Suppressor macrophage treated with lipopolysaccharide for 1 hour (primary cell): ENCODE results near the gene UMAD1.
"Not testable (repeated sequence)": the region's sequence is repeated elsewhere in the genome, so short reads cannot be mapped to it uniquely, and the experiment has no call there.

Experiments
- DNase-seq, 3 donors: peaks; one replicate each; pipeline ENCODE4 v3.0.0-alpha.2; 2020 to 2022

UMAD1 gene

DNA sequence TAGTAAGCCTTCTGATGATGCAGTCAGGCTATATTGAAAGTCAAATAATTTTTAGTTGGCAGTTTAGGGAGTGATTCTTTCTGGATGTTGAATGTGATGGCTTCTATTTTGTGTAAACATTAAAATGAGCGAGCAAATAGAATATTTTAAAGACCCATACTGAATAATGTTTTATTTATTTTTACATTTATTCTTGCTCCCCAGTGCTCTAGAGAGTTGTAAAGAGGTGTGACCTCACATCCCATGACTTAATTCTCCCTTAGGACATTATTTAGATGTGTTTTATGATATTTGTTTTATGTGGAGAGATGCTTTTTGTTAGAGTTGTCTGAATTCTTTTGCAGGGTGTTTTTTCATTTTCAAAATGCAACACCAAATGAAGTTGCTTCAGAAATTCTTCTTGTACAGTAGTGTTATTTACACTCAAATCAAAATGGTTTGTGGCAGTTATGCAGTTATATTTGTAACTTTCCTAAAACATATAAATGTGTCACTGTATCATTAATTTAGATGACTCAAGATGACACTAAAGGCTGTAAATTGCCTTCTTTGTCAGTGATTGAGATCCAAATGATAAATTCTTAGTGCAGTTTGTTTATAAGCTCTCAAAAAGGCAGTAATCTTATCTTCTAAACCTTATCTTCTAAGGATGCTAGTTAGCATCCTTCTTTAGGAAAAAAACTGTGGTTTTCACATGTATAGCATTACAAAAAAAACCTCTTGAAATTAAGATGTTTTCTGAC is 12.4 kb downstream of the UMAD1 start:
- no peak for DNase-seq

DNA sequence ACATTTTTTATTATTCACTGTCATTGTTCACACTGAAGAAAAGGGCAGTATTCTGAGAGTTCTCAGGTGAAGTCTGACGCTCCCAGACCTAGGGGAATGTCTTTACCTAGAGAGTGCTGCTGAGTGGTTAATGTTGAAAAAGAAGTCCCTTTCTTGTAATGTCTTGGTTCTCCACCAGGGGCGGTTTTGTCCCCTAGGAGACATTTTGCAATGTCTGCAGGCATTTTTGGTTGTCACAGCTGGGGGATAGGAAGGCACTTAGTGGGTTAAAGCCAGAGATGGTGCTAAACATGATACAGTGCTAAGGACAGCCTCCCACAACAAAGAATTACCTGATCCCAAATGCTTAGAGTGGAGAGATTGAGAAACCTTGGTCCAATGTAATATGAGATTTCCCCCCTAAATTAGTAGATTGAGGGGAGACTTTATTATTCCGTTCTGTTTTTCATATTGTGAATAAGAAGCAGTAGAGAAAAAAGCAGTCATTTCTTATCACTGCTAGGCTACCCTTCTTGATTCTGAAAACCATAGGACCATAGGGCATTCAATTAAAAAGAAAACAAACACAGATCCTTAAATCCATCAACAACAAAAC is 13.1 kb downstream of the UMAD1 start:
- DNase-seq, result peak in 2 of 3 donors; percentile 27 to 29

DNA sequence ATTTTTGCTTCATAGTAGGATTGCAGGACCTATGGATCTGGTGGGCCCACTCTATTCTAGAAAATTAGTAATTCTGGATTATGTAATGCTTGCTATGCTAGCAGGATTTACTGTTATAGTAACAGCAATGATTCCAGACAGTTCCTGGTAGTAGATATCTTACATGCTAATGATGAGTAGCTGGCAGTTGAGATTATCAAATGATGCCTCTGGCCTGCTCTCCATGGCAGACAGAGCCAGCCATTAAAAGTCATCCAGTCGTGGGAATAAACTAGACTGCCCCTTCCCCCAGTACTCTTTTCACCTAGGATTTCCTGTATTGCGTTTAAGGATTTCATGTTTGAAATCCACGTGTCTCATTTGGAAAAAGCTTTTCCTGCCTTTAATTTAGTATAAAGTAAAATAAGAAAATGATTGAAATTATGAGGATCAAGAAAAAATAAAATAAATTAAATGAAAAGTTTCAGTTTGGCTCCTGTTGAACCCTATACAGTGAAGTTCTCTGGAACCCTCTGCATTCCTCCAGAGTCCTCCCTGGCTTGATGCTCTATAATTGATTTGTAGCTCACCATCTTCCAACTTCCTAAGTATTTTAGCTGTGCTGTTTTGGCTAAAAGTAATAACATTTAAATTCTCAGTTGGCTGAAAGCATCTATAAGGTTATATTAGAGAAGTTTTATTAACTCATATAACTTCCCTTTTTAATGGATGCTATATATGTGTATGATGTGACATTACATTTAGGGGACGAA is 14.6 kb downstream of the UMAD1 start:
- DNase-seq, result no peak

DNA sequence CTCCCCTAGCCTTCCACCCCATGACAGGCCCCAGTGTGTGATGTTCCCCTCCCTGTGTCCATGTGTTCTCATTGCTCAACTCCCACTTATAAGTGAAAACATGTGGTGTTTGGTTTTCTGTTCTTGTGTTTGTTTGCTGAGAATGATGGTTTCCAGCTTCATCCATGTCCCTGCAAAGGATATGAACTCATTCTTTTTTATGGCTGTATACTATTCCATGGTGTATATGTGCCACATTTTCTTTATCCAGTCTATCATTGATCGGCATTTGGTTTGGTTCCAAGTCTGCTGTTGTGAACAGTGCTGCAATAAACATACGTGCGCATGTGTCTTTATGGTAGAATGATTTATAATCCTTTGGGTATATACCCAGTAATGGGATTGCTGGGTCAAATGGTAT is 15.9 kb downstream of the UMAD1 start:
- DNase-seq, result not testable (repeated sequence)

DNA sequence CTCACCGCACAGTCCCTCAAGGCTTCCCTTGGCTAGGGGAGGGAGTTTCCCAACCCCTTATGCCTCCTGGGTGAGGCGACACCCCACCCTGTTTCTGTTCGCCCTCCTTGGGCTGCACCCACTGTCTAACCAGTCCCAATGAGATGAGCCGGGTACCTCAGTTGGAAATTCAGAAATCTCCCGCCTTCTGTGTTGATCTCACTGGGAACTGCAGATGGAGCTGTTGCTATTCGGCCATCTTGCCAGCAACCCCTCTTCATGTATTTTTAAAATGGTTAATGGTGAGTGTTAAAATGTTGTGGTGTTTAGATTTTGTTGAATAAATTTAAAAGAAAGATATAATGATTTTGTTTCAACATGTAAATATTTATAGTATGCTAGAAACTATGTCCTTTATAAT is 22.0 kb downstream of the UMAD1 start:
- DNase-seq, result no peak

DNA sequence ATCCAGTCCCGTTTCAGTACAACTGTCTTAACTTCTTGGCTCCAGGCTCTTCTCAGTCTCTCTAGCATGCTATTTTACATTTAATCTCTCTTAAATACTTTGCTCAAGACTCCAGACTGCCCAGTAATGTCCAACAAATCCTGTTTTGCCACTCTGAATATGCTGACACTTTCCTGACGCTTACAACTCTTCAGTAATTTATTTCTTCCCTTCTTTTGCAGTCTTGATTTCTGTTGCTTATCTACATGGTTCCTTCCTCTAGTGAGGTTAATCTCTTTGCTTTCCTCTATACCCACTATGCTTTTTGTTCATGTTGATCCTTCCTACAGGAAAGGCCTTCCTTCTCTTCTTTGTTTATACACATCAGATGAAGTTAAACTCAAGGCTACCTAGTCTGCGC is 23.7 kb downstream of the UMAD1 start:
- no peak for DNase-seq

DNA sequence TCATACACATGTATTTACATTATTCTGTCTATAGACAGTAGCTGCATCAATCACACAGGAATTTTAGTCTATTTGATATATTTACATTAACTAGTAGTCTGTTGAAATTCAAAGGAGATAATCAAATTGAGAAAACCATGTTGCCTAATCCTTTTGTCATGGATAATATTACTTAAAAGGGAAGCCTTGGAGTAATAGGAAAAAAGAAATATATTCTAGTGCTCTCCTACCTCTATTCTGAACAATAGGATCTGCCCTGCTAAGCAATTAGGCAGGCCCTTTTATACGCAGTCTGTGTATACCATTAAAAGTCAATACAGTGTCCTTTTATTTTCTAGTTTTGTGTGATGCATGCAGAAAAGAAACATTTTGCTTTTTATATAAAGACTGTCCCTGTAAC is 24.5 kb downstream of the UMAD1 start:
- DNase-seq, result no peak

DNA sequence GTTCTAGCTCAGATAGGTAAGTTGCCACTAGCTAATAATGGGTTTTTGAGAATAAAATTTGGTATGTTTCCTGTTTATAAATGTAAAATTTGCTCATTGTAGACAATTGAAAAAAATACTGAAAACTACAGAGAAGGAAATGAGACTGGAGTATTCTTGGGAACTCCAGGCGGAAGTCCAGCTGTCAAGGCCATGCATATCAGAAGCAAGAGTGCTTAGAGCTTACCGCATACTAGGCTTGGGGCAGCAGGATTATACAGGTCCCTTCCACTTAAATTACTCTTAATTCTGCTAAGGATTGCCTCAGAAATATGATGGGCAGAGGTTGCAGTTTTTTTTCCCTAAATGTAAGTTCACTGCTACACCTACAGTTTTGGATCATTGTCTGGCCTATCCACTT is 26.6 kb downstream of the UMAD1 start:
- DNase-seq, result no peak

DNA sequence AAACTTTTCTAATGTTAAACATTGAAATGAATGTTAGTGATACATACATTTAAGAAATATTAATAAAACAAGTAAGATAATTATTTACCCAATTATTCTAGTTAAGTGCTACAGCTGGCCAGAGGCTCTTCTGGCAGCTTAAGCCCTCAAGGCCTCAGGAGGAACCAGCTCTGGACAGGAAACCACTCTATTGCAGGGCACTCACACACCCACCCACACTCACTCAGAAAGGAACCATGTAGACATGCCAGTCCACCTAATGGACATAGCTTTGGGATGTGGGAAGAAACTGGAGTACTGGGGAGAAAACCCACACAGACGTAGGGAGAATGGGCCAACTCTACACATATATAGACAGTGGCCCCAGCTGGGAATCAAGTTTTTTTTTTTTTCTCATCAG is 28.2 kb downstream of the UMAD1 start:
- DNase-seq, result peak; percentile 45 to 71 (median 68)

DNA sequence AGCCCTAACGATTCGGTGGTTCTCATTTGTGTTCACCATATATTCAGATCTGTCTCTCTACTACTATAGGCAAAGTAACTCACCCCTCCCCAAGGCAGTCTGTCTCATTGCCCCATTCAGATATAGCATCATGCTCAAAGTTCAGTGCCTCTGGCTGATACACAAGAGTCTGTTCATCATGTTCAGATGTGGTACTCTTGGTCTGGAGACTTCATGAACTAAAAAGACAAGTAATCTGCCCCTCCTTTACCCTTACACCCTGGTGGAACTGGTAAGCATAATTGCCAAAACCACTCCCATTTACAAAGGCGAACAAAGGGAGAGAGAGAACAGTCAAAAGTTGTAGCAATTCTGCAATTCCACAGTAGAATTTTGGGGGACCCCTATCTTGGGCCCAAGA is 29.9 kb downstream of the UMAD1 start:
- DNase-seq, result no peak

DNA sequence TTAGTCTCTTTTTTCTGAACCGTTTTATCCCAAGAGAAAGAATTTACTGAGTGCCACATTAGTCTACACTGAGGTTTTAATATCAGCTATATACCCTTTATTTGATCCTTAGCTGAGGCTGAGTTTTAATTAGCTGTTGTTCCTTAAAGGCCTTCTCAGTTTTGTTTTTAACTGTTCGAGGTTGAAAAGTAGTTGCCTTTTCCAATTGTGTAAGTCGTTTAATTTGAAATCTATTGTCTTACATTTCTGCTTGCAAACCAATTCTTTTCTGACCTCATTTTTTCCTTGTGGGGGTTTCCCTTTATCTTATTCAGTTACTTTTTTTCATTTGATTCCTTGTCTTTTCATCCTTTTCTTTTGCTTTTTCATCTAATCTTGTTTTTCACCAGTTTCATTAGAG is 30.8 kb downstream of the UMAD1 start:
- DNase-seq, result peak; percentile 17 to 48 (median 32)

DNA sequence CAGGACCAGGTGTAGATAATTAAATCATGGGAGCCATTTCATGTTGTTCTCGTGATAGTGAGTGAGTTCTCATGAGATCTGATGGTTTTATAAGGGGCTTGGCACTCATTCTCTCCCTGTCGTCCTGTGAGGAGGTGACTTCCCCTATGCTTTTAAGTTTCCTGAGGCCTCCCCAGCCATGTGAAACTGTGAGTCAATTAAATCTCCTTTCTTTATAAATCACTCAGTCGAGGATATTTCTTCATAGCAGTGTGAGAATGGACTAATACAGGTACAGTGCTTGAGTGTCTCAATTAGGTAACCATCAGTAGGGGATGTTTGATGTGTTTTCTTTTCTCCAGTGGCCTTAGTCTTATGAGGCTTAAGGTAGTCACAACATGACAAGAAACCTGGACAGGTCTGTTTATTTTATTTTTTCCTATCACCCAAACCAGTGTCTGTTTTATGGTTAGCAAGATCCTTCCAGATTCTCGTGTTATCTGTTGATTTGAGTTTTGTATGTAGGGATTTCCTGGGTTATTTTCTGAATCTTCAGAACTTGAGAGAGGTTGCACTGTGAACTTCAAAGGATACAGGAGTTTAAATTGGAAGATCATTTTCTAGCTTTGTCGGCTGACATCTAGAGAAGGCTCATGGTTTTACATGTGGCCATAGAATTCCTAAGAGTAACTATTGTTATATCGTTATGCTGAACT is 32.1 kb downstream of the UMAD1 start:
- peak in 1 of 3 donors; percentile 9 for DNase-seq

DNA sequence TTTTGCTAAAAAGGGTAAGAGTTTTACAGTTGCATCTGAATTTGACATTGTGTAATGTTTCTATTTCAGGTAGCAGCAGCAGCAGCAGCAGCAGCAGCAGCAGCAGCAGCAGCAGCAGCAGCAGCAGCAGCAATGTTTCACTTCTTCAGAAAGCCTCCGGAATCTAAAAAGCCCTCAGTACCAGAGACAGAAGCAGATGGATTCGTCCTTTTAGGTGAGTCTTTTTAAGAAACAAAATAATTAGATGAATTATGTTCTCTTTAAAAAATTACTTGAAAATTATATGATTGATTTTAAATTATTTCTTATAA is 32.6 kb downstream of the UMAD1 start:
- DNase-seq, result no peak

DNA sequence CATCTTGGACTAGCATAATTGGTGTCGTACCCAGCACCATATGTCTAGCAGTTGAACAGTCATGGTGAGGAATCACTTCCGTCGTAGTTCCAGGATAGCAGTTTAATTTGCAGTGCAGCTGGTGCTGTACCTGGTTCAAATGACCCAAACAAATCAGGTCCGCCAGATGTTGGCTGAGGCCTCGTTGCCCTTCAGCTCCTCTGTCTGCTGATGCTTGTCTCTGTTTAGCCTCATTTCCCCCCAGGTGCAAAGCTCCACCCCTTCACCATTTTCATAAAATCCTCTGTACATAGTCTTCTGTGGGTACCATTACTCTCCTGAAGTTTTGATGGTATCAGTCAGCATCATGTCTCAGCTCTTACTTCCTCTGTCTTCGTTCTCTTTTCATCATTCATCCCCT is 35.1 kb downstream of the UMAD1 start:
- no peak for DNase-seq

DNA sequence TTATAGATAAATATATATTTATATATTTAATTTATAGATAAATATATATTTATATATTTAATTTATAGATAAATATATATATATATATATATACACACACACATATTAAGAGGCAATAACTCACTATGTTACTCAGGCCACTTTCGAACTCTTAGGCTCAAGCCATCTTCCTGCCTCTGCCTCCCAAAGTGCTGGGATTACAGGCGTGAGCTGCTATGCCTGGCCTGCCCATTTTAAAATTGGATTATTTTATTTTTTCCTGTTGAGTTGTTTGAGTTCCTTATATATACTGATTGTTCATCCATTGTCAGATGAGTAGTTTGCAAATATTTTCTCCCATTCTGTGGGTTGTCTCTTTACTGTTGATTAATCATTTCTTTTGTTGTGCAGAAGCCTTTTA is 39.1 kb downstream of the UMAD1 start:
- DNase-seq, result not testable (repeated sequence)

DNA sequence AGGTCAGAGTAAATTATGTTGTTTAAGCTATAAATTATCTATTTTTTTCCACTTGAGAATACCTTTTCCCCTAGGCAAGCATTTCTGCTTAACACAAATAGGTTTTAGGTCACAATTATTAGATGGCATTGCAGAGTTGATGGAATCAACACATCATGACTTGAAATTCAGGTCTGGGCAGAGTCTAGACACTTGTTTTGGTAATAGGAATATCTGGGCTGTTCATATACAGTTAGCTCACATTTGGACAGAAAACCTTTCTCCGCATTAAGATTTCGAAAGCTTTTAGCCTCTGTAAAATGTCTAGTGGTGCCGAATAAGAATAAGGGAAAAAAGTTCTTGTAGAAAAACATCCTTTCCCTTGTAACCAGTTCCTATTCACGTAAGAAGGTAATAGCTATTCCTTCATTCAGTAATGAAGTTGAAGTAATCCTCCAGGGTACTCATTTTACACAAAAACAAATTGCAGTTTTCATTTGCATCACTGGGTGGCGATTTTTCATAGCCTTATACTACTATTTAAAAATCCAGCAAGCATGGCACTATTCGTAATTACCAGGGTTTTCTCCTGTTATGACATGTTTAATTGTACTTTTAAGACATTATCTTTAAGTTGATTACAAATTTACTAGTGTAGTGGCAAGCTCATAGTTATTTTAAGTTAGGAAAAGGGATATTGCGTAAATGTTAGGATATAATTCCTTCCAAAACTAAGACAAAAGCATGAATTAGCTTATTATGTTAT is 40.8 kb downstream of the UMAD1 start:
- peak; percentile 58 to 73 (median 72) for DNase-seq

DNA sequence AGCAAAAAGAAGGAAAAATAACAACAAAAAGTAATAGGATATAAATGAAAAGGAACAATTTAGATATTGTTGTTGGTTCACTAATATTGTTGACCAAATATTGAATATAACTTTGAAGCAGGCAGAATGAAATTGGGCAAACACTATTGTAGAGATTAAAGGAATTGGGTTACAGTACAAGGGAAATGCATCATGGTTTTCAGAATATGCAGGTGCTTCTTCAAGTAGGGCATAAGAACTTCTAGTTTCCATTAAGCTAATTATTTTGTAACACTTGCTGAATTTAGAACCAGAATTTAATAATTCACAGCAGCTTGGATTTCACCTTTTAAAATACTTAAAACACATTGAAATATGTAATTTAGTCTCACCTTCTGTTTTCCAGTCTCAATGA is 41.4 kb downstream of the UMAD1 start:
- DNase-seq, result no peak

DNA sequence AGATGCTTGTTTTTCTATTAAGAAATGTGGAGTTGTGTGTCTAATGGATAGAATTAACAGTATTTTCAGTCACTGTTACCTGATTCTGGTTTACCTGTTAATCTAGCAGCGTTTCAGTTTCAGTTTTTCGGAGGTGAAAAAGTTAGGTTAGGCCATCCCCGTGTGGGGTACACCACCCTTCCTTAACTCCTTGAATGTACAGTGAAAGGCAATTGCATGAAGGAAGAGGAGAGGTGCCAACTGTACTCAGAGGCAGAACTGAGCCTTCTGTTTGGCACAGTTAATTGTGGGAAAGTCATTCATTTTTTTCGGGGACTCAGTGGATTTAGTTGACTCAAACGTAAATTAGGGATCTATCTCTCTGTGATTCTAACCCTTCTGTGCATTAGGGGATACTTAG is 42.3 kb downstream of the UMAD1 start:
- DNase-seq, result no peak

DNA sequence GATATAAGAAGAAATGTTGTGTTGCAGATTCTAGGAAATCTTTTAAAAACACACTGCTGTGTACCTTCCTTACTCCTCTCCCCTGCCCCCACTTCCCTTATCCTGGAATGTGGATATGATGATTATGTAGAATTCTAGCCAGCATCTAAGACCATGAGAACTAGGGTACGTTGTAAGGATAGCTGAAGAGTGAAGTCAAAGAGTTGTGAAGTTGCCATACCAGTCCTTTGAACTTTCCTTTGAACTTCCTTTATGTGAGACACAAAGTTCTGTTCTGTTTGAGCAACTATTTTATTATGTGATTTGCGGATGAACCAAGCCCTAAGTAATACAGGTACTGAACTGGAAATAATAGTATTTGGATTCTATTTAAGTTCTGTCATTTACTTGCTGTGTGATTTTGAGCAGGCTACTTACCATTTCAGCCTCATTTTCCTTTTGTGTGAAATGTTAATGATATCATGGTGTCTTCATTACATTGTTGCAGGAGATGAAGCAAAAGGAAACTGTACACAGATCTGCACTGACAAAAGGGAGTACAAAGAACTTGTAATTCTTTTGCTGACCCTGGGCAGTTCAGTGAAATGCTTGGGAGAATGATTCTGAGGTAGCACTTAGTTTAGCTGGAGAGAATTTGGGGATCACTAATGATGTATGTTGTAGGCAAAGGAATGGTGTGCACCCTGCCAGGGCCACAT is 46.4 kb downstream of the UMAD1 start:
- DNase-seq, result no peak

DNA sequence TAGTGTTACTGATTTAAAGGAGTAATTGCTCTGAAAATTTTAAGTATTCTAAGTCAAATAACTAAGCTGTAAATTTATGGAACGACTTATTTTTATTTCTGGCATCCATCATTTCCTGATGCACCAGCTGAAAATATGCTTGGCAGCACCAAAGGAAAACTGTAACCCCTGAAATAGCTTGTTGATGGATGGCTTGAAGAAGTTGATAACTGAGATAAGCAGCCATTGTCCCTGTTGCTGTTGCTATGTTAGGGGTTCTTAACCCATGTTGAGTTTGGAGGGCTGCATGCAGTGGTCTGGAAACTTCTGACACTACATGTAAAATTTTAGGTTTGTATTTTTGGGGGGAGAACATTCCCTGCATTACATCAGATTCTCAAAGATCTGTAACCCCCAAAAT is 47.2 kb downstream of the UMAD1 start:
- DNase-seq, result no peak

DNA sequence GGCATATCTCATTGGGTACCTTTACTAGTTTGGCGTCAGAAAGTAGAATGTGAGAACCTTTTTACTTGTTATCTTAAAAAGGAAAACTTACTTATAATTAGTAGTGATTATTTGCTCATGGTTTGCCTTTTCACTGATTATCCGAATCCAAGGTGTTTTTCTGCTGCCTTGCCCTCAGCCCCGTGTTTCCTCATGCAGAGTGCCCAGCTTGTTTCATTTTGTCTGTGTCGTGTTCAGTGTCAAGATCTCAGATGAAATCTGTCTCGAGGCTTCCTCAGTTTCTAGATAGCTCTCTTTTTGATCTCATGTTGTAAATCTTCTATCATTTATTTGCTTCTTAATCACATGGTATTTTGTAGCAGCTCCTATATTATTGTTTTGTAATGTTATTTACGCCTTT is 47.8 kb downstream of the UMAD1 start:
- DNase-seq, result no peak

DNA sequence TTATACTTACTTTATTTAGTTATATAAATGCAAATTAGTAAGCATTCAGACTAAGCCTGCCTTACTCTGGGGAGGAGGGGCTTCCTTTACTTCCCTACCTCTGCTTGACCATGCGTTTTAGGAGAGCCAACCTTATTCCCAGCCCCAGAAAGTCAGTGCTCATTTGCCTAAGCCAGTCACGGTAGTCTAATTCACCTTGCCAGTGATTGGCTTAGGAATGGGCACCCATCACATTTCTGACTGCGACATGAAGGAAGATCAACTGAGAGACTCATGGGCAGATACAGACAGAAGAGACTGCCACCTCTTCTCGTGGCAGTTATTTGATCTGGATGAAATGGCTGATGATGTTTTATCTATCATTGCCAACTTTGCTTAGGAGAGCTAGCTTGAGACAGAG is 48.4 kb downstream of the UMAD1 start:
- DNase-seq, result no peak
